RWPE2 (cell line): Measurements from ENCODE around the gene EZH2.

ENCODE experiments used
- ATAC-seq: fragments of 200-7000 bp; cut with Tn5 transposase; 3 replicates; pipeline ENCODE4 v1.9.1; 2021; ENCODE audit warnings: low read depth
- DNase-seq: peaks from one replicate; pipeline ENCODE4 v3.0.0-alpha.2; 2020; ENCODE audit warnings: low spot score
- H3K27ac ChIP-seq: fragments of 450-650 bp; 2 replicates; pipeline ENCODE4 v1.5.1; 2017; ENCODE audit warnings: mild to moderate bottlenecking; ENCODE audit not compliant: poor library complexity, severe bottlenecking
- H3K27me3 ChIP-seq: fragments of 250-450 bp; sonication (Bioruptor Pico); 2 replicates; pipeline ENCODE4 v1.5.1; 2021; ENCODE audit warnings: mild to moderate bottlenecking, moderate library complexity; ENCODE audit not compliant: insufficient read depth, poor library complexity, severe bottlenecking
- H3K36me3 ChIP-seq: fragments of 250-450 bp; sonication (Bioruptor Pico); 2 replicates; pipeline ENCODE4 v1.5.1; 2020; ENCODE audit warnings: low read depth, mild to moderate bottlenecking, moderate library complexity
- H3K4me1 ChIP-seq: fragments of 250-450 bp; sonication (Bioruptor Pico); 2 replicates; pipeline ENCODE4 v1.5.1; 2021; ENCODE audit warnings: mild to moderate bottlenecking, moderate library complexity; ENCODE audit not compliant: insufficient read depth, poor library complexity, severe bottlenecking
- H3K4me3 ChIP-seq: fragments of 250-450 bp; sonication (Bioruptor Pico); 2 replicates; pipeline ENCODE4 v1.5.1; 2021; ENCODE audit warnings: mild to moderate bottlenecking, moderate library complexity; ENCODE audit not compliant: severe bottlenecking
- H3K9me3 ChIP-seq: fragments of 250-450 bp; sonication (Bioruptor Pico); 2 replicates; pipeline ENCODE4 v1.5.1; 2021; ENCODE audit warnings: mild to moderate bottlenecking, moderate library complexity; ENCODE audit not compliant: severe bottlenecking
- TF ChIP-seq, protein P1 (sequence below): fragments of 450-650 bp; IDR thresholded peaks from one replicate; pipeline ENCODE4 v1.5.1; 2017; ENCODE audit warnings: mild to moderate bottlenecking, moderate library complexity; ENCODE audit not compliant: poor library complexity, severe bottlenecking

EZH2 gene

DNA sequence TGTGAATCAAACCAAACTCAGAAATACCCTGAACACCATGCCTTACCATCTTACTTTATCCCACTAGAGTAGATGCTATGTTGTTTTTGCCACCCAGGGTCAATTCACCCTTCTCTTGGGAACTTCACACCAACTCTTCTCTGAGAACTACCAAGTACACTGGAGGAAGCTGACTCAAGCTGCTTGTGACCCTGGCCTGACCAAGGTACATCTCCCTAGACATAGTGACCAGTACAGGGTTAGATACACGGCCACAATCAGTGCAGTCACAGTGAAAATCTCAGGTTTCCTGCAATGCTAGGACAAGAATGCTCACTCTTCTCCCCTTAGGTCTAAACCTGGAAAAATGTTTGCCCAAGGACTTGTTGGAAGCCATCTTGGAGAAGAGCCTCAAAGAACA is 31.8 kb downstream of the EZH2 start:
- ATAC-seq (no peak), DNase-seq (no peak)
- TF ChIP-seq, protein P1, sequence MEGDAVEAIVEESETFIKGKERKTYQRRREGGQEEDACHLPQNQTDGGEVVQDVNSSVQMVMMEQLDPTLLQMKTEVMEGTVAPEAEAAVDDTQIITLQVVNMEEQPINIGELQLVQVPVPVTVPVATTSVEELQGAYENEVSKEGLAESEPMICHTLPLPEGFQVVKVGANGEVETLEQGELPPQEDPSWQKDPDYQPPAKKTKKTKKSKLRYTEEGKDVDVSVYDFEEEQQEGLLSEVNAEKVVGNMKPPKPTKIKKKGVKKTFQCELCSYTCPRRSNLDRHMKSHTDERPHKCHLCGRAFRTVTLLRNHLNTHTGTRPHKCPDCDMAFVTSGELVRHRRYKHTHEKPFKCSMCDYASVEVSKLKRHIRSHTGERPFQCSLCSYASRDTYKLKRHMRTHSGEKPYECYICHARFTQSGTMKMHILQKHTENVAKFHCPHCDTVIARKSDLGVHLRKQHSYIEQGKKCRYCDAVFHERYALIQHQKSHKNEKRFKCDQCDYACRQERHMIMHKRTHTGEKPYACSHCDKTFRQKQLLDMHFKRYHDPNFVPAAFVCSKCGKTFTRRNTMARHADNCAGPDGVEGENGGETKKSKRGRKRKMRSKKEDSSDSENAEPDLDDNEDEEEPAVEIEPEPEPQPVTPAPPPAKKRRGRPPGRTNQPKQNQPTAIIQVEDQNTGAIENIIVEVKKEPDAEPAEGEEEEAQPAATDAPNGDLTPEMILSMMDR, result no peak

DNA sequence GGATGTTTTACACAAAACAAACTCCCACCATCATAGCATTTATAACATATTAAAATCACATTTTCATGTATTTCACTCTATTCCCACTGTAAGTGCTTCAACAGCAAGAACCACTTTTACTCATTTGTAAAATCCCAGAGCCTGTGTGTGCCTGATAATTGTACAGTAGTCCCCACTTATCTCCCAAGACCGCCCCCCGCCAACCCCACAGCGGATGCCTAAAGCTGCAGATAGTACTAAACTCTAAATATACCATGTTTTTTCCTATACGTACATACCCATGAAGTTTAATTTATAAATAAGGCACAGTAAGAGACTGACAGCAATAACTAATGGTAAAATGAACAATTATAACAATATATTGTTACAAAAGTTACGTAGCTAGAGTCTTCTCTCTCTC is 33.5 kb downstream of the EZH2 start:
- H3K27ac ChIP-seq, result no peak overlapping the region
- H3K4me3 ChIP-seq, result no peak overlapping the region
- ATAC-seq (no peak), DNase-seq (no peak)
- H3K4me1 ChIP-seq, result no peaks in the 10 kb centered on the region
- H3K9me3 ChIP-seq, result no peaks in the 10 kb centered on the region
- TF ChIP-seq, protein P1, result no peak
- no peaks in the 10 kb centered on the region for H3K36me3 ChIP-seq
- no peaks in the 10 kb centered on the region for H3K27me3 ChIP-seq

More for the DNA sequence above, 31.8 kb downstream of the EZH2 start:
- H3K4me1 ChIP-seq, result no peaks in the 10 kb centered on the region
- no peak overlapping the region for H3K27ac ChIP-seq
- H3K27me3 ChIP-seq, result no peaks in the 10 kb centered on the region
- no peak overlapping the region for H3K4me3 ChIP-seq
- H3K36me3 ChIP-seq, result no peaks in the 10 kb centered on the region
- H3K9me3 ChIP-seq, result no peaks in the 10 kb centered on the region

DNA sequence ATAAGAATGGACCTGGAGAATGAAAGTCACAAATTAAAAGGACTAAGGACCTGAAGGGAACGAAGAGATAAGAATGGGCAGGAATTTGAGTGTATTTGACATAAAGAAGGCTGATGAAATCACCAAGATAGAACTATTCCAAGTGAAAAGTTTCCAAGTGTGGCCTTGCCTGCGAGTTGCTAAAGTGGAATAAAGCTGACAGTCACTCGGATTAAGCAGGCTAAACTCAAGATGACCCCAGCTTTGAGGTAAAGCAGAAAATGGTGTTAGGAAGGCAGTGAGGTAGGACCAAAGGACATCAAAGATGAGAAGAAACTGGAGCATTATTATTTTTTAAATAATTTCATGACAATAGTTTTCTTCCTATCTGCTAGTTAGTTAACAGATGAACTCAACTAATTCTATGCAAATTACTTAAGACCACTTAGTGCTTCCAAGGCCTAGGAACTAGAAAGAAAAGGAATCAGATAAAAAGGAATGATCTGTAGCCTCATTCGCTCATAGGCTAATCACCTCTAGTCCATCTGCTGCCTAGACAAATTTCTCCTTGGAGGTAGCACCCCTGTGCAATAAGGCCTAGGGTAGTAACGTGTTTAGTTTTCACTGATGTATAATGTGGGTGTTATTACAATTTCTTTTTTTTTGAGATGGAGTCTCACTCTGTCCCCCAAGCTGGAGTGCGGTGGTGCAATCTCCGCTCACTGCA is 34.5 kb downstream of the EZH2 start:
- peaks cover under 1% of the 10 kb centered on the region; the same call in 1 of the 2 replicates for H3K36me3 ChIP-seq
- TF ChIP-seq, protein P1, result no peak
- no peak for DNase-seq
- H3K9me3 ChIP-seq, result no peaks in the 10 kb centered on the region
- no peak for ATAC-seq
- no peak overlapping the region for H3K4me3 ChIP-seq
- no peak overlapping the region for H3K27ac ChIP-seq
- H3K4me1 ChIP-seq, result no peaks in the 10 kb centered on the region
- H3K27me3 ChIP-seq, result no peaks in the 10 kb centered on the region

DNA sequence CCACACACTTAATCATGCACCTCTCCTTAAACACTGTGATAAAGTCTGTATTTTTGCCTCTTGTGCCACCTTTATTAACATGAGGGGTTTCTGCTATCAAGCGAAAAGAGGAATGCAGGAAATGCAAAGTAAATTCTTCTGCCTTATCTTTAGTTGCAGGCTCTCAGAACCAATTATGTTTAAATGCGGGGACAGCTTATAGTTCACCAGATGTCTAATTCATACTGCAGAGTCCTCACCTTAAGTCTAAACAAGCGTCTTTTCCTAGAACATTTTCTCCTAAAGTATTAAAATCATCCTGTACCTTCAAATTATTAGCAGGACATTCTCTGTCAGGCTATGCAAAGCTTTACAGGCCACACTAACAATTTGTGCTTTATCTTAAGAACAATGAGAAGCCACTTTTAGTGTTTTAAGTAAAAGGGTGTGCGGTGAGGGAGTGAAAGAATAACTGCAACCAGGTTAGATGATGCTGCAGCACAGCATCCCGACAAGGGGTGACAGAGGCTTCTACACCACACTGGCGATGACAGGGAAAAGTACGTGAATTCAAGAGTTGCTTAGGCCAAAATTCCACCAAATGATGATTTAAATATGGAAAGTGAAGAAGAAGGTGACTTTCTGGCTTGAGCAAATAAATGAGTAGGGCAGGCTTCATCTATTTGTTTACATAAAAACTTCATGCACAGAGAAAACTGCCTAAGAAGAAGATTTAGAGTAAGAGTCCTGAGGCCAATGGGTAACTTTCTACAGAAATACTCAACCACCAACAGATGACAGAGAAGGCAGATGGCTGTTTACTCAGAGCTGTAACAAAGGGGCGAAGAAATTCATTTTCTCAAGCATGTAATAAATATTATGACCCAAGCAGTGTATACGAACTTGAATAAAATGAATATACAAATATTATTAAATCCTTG is 36.0 kb downstream of the EZH2 start:
- Histone ChIP-seq H3K9me3 (no peaks in the 10 kb centered on the region), H3K27me3 (no peaks in the 10 kb centered on the region), H3K36me3 (peaks cover 7% of the 10 kb centered on the region; the same call in 1 of the 2 replicates), H3K27ac (no peak overlapping the region), H3K4me3 (no peak overlapping the region), H3K4me1 (no peaks in the 10 kb centered on the region)
- ATAC-seq (no peak), DNase-seq (no peak)
- TF ChIP-seq, protein P1, result no peak
